NCI-H128 (cell line): ENCODE data around the gene TRAF4.

Experiments
- DNase-seq: peaks from one replicate; lab custom pipeline; 2025; ENCODE audit not compliant: unreplicated experiment; lab: John Stamatoyannopoulos, UW

The TRAF4 gene

GRCh38 chr17:28743243-28744103 is at the start of gene TRAF4:
Gene TRAF4 (plus strand): TSS chr17:28744011. CDS start chr17:28744113, 102 bp downstream.
- DNase-seq: peak; percentile 48

GRCh38 chr17:28698253-28698941 is 45.4 kb upstream of the TRAF4 start:
- DNase-seq: no peak

- no peak for DNase-seq
Observed at GRCh38 chr17:28700278-28700677, 43.5 kb upstream of the TRAF4 start.

- DNase-seq: no peak
Observed at GRCh38 chr17:28700830-28701492, 42.9 kb upstream of the TRAF4 start.

GRCh38 chr17:28702026-28702751 is 41.6 kb upstream of the TRAF4 start:
- DNase-seq: peak; percentile 29

- DNase-seq: no peak
Observed at GRCh38 chr17:28702752-28703150, 41.1 kb upstream of the TRAF4 start.

GRCh38 chr17:28703552-28704218 is 40.1 kb upstream of the TRAF4 start:
- DNase-seq: no peak

- DNase-seq: no peak
Observed at GRCh38 chr17:28704219-28704858, 39.5 kb upstream of the TRAF4 start.

GRCh38 chr17:28705074-28705659 is 38.6 kb upstream of the TRAF4 start:
- no peak for DNase-seq

GRCh38 chr17:28705728-28706334 is 38.0 kb upstream of the TRAF4 start:
- DNase-seq: no peak

GRCh38 chr17:28706471-28707338 is 37.1 kb upstream of the TRAF4 start:
- no peak for DNase-seq

GRCh38 chr17:28707339-28707720 is 36.5 kb upstream of the TRAF4 start:
- DNase-seq: no peak

- peak; percentile 73 for DNase-seq
Observed at GRCh38 chr17:28710861-28711722, 32.7 kb upstream of the TRAF4 start.

GRCh38 chr17:28711723-28712031 is 32.1 kb upstream of the TRAF4 start, which contains the start of gene PROCA1:
Gene PROCA1 (minus strand): TSS chr17:28711888. CDS start chr17:28711660, 228 bp downstream.
- DNase-seq: no peak

- DNase-seq: no peak
Observed at GRCh38 chr17:28712032-28712704, 31.6 kb upstream of the TRAF4 start.

- no peak for DNase-seq
Observed at GRCh38 chr17:28712705-28713415, 31.0 kb upstream of the TRAF4 start.
